Activated CD4-positive, alpha-beta T cell treated with anti-CD3 and anti-CD28 coated beads, Interleukin-2, amount 50 U/mL, for 16 hours (primary cell): Measurements from ENCODE around the gene CHD2.
"Not testable (repeated sequence)": the region's sequence is repeated elsewhere in the genome, so short reads cannot be mapped to it uniquely, and the experiment has no call there.

Source experiments
- DNase-seq: peaks from one replicate; pipeline ENCODE4 v3.0.0-alpha.2; 2020

CHD2 gene

GRCh38 chr15:93024293-93024692 lies 124.2 kb downstream of the CHD2 start:
- no peak for DNase-seq

GRCh38 chr15:93024716-93025624 lies 124.8 kb downstream of the CHD2 start:
- no peak for DNase-seq

- no peak for DNase-seq
Measured at GRCh38 chr15:93025625-93025982, 125.5 kb downstream of the CHD2 start.

- no peak for DNase-seq
Measured at GRCh38 chr15:93026380-93026817, 126.3 kb downstream of the CHD2 start.

- no peak for DNase-seq
Measured at GRCh38 chr15:93027413-93027812, 127.3 kb downstream of the CHD2 start.

GRCh38 chr15:93028111-93028631 lies 128.0 kb downstream of the CHD2 start:
- no peak for DNase-seq

GRCh38 chr15:93028632-93029213 lies 128.6 kb downstream of the CHD2 start:
- no peak for DNase-seq

- DNase-seq = no peak
Measured at GRCh38 chr15:93029214-93029835, 129.2 kb downstream of the CHD2 start.

GRCh38 chr15:93029836-93030429 lies 129.8 kb downstream of the CHD2 start:
- DNase-seq = no peak

- peak; percentile 73 for DNase-seq
Measured at GRCh38 chr15:93030430-93031102, 130.4 kb downstream of the CHD2 start.

- no peak for DNase-seq
Measured at GRCh38 chr15:93031103-93031464, 131.0 kb downstream of the CHD2 start.

- not testable (repeated sequence) for DNase-seq
Measured at GRCh38 chr15:93031557-93032384, 131.6 kb downstream of the CHD2 start.

- not testable (repeated sequence) for DNase-seq
Measured at GRCh38 chr15:93032515-93033206, 132.5 kb downstream of the CHD2 start.

- DNase-seq = no peak
Measured at GRCh38 chr15:93033434-93034045, 133.4 kb downstream of the CHD2 start.

GRCh38 chr15:93034512-93034911 lies 134.4 kb downstream of the CHD2 start:
- DNase-seq = no peak

- DNase-seq = no peak
Measured at GRCh38 chr15:93035092-93035915, 135.2 kb downstream of the CHD2 start.

GRCh38 chr15:93035953-93036810 lies 136.1 kb downstream of the CHD2 start:
- DNase-seq = peak; percentile 57

GRCh38 chr15:93036951-93037819 lies 137.1 kb downstream of the CHD2 start:
- no peak for DNase-seq
